ENCODE results near the gene CELSR1. TPM values are rescaled to one million over a fixed set of nuclear protein-coding genes. Genes with fewer than 3 reads are reported as not detected.
A peak's percentile ranks its signal among the peaks of the same experiment; 100 is the strongest.

CELSR1 gene
- total and polyA plus RNA-seq, 2 of the 13 experiments (the other 11 are each of a cell fraction or from before 2014, with no cell fraction given), result 0.78 to 1.8 TPM

DNA sequence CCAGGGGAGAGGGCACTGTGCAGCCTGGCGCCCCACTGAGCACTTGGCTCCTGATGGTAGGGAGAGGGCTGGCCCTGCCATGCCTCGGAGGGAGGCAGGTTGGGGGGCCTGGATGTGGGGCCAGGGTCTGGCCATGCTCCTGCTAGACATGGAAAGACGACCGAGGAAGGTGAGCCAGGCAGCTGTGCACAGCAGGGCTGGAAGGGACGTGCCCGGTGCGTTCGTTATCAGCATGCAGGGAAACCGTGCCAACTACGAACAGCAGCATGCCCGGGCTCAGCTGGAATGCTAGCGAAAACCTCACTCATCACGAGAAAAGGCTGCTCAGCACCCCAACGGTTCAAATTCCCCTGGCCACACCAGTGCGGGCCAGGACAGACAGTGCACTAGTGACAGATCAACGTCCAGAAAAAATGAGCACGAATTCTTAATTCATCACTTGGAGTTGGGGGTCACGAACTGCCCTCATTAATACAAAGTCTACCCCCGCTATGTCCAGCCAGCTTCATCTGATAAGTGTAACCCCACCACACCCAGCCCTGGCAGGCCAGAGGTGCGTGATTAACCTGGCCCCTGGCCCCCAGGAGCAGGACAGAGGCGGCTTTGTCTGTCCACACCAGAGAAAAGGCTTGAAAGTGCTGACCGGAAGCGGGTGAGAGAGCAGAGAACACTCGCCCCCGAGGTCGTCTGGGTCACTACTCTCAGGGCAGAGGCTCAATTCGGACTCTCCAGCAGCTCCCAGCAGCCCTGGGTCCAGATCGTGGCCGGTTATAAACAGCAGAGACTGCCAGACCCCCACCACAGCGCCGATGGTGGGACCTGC, 84.2 kb downstream of the CELSR1 start (continued):
- TF ChIP-seq NPAS2 (CRISPR knock-in tag; IDR thresholded peaks at IDR 0.05; ENCODE audit: borderline replicate concordance) (no peak), ZNF75D (CRISPR knock-in tag; IDR thresholded peaks at IDR 0.05; ENCODE audit: borderline replicate concordance) (no peak), RBM39 (IDR thresholded peaks at IDR 0.05; ENCODE audit: low read depth, low read length, poor library complexity, severe bottlenecking) (peak; percentile 65), HOXA3 (CRISPR knock-in tag; IDR thresholded peaks at IDR 0.05) (peak; percentile 76), AGO1 (IDR thresholded peaks at IDR 0.05; ENCODE audit: low read depth, low read length, poor library complexity, severe bottlenecking) (peak; percentile 15), KMT2A (CRISPR knock-in tag; IDR thresholded peaks at IDR 0.05) (no peak), ZNF607 (CRISPR knock-in tag; IDR thresholded peaks at IDR 0.05; ENCODE audit: borderline replicate concordance) (0 out of 2 replicates have a peak, but pooled peaks have one; percentile 27), NFE2 (CRISPR knock-in tag; IDR thresholded peaks at IDR 0.05) (no peak), TMF1 (CRISPR knock-in tag; IDR thresholded peaks at IDR 0.05; ENCODE audit: low read depth) (peak; percentile 54; the same call in 1 of the 2 replicates), GPN1 (CRISPR knock-in tag; IDR thresholded peaks at IDR 0.05; ENCODE audit: borderline replicate concordance) (no peak)
- TF ChIP-seq, protein P1, sequence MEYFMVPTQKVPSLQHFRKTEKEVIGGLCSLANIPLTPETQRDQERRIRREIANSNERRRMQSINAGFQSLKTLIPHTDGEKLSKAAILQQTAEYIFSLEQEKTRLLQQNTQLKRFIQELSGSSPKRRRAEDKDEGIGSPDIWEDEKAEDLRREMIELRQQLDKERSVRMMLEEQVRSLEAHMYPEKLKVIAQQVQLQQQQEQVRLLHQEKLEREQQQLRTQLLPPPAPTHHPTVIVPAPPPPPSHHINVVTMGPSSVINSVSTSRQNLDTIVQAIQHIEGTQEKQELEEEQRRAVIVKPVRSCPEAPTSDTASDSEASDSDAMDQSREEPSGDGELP (IDR thresholded peaks at IDR 0.05; ENCODE audit: borderline replicate concordance, low read depth), result peak; percentile 59; the same call in 1 of the 2 replicates
- TF ChIP-seq, protein P2, sequence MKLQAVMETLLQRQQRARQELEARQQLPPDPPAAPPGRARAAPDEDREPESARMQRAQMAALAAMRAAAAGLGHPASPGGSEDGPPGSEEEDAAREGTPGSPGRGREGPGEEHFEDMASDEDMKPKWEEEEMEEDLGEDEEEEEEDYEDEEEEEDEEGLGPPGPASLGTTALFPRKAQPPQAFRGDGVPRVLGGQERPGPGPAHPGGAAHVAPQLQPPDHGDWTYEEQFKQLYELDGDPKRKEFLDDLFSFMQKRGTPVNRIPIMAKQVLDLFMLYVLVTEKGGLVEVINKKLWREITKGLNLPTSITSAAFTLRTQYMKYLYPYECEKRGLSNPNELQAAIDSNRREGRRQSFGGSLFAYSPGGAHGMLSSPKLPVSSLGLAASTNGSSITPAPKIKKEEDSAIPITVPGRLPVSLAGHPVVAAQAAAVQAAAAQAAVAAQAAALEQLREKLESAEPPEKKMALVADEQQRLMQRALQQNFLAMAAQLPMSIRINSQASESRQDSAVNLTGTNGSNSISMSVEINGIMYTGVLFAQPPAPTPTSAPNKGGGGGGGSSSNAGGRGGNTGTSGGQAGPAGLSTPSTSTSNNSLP (IDR thresholded peaks at IDR 0.05; ENCODE audit: low read depth, low read length), result 0 out of 2 replicates have a peak, but pooled peaks have one; percentile 19
- TF ChIP-seq, protein P3, sequence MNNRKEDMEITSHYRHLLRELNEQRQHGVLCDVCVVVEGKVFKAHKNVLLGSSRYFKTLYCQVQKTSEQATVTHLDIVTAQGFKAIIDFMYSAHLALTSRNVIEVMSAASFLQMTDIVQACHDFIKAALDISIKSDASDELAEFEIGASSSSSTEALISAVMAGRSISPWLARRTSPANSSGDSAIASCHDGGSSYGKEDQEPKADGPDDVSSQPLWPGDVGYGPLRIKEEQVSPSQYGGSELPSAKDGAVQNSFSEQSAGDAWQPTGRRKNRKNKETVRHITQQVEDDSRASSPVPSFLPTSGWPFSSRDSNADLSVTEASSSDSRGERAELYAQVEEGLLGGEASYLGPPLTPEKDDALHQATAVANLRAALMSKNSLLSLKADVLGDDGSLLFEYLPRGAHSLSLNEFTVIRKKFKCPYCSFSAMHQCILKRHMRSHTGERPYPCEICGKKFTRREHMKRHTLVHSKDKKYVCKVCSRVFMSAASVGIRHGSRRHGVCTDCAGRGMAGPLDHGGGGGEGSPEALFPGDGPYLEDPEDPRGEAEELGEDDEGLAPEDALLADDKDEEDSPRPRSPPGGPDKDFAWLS (CRISPR knock-in tag; IDR thresholded peaks at IDR 0.05; ENCODE audit: borderline replicate concordance), result 0 out of 2 replicates have a peak, but pooled peaks have one; percentile 42
- TF ChIP-seq, protein P4, sequence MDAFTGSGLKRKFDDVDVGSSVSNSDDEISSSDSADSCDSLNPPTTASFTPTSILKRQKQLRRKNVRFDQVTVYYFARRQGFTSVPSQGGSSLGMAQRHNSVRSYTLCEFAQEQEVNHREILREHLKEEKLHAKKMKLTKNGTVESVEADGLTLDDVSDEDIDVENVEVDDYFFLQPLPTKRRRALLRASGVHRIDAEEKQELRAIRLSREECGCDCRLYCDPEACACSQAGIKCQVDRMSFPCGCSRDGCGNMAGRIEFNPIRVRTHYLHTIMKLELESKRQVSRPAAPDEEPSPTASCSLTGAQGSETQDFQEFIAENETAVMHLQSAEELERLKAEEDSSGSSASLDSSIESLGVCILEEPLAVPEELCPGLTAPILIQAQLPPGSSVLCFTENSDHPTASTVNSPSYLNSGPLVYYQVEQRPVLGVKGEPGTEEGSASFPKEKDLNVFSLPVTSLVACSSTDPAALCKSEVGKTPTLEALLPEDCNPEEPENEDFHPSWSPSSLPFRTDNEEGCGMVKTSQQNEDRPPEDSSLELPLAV (CRISPR knock-in tag; conservative IDR thresholded peaks at IDR 0.05; ENCODE audit: low read depth), result no peak
- TF ChIP-seq, protein P5, sequence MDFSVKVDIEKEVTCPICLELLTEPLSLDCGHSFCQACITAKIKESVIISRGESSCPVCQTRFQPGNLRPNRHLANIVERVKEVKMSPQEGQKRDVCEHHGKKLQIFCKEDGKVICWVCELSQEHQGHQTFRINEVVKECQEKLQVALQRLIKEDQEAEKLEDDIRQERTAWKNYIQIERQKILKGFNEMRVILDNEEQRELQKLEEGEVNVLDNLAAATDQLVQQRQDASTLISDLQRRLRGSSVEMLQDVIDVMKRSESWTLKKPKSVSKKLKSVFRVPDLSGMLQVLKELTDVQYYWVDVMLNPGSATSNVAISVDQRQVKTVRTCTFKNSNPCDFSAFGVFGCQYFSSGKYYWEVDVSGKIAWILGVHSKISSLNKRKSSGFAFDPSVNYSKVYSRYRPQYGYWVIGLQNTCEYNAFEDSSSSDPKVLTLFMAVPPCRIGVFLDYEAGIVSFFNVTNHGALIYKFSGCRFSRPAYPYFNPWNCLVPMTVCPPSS (IDR thresholded peaks at IDR 0.05), result no peak
- TF ChIP-seq, protein P6, sequence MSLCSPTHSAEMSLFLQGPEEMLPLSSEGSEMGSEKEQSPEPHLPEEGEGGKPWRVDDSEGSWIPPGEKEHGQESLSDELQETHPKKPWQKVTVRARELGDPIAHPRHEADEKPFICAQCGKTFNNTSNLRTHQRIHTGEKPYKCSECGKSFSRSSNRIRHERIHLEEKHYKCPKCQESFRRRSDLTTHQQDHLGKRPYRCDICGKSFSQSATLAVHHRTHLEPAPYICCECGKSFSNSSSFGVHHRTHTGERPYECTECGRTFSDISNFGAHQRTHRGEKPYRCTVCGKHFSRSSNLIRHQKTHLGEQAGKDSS (CRISPR knock-in tag; IDR thresholded peaks at IDR 0.05; ENCODE audit: borderline replicate concordance, low read depth), result peak; percentile 69; the same call in 1 of the 2 replicates
- TF ChIP-seq, protein P7, sequence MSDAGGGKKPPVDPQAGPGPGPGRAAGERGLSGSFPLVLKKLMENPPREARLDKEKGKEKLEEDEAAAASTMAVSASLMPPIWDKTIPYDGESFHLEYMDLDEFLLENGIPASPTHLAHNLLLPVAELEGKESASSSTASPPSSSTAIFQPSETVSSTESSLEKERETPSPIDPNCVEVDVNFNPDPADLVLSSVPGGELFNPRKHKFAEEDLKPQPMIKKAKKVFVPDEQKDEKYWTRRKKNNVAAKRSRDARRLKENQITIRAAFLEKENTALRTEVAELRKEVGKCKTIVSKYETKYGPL (CRISPR knock-in tag; IDR thresholded peaks at IDR 0.05), result no peak
